Endothelial cell of umbilical vein (primary cell): ENCODE results near the gene EIF2AK2. TPM values are rescaled to one million over a fixed set of nuclear protein-coding genes. Genes with fewer than 3 reads are reported as not detected.

Experiments used
- BruUV-seq: library from RNA; stranded (reverse); fragments of 400-500 nt; replicated peaks from 2 replicates; lab custom pipeline; 2021; lab: Mats Ljungman, UMichigan
- CTCF ChIA-PET: fragments of 300-600, 350-600 bp; sonication (Branson Sonifier 250); formaldehyde crosslinking; loops from one replicate; lab custom pipeline; 2021; ENCODE audit warnings: antibody characterized with exemption, inconsistent platforms; lab: Charles Lee
- POLR2A ChIA-PET: fragments of 300-600, 350-600 bp; sonication (Branson Sonifier 250); formaldehyde crosslinking; loops from one replicate; lab custom pipeline; 2021; ENCODE audit warnings: antibody characterized with exemption, inconsistent platforms; lab: Charles Lee
- DNase-seq: peaks from one replicate; pipeline ENCODE4 v3.0.0-alpha.2; 2011; ENCODE audit warnings: low read depth, low spot score
- FAIRE-seq: peaks from 2 replicates; lab custom pipeline; 2011; peaks lifted over from hg19 to GRCh38; lab: Jason Lieb, UNC
- H2AFZ ChIP-seq: 2 replicates; pipeline ENCODE4 v1.6.0; 2012; ENCODE audit warnings: low read depth, low read length, control low read depth, inconsistent platforms
- H3K27ac ChIP-seq: 2 replicates; pipeline ENCODE4 v1.5.1; 2011; ENCODE audit warnings: low read depth, mild to moderate bottlenecking, control low read depth, low read length, moderate library complexity; ENCODE audit not compliant: insufficient read depth
- H3K27me3 ChIP-seq, 2 experiments: 2 replicates each; pipeline versions ENCODE4 v1.6.0 to v1.6.1; 2011; ENCODE audit warnings: low read length in 2 of 2, mixed read lengths in 1 of 2; ENCODE audit not compliant: control insufficient read depth in 2 of 2, insufficient read depth in 2 of 2
- H3K36me3 ChIP-seq, 2 experiments: 2 replicates in 1 of 2; 3 replicates in 1 of 2; pipeline ENCODE4 v1.5.1; 2011; ENCODE audit warnings: low read length in 2 of 2, mild to moderate bottlenecking in 1 of 2, moderate library complexity in 1 of 2; ENCODE audit not compliant: control insufficient read depth in 2 of 2, insufficient read depth in 2 of 2; ENCODE audit errors: extremely low read depth in 1 of 2
- H3K4me1 ChIP-seq: 3 replicates; pipeline ENCODE4 v1.5.1; 2011; ENCODE audit warnings: mild to moderate bottlenecking, low read length; ENCODE audit not compliant: control insufficient read depth, insufficient read depth; ENCODE audit errors: extremely low read depth
- H3K4me2 ChIP-seq: 2 replicates; pipeline ENCODE4 v1.6.1; 2011; ENCODE audit warnings: low read length, control low read depth, mixed read lengths; ENCODE audit not compliant: insufficient read depth
- H3K4me3 ChIP-seq, 3 experiments: fragments of 200-600 bp in 1 of 3; sonication (generic), shearing (Covaris generic) in 1 of 3; replicated peaks in 1 of 3; 2 replicates each; pipeline ENCODE4 v1.5.1; 2011 to 2016; ENCODE audit warnings: control low read depth in 3 of 3, low read length in 3 of 3, mild to moderate bottlenecking in 2 of 3, inconsistent platforms in 1 of 3, low read depth in 1 of 3, moderate library complexity in 1 of 3; ENCODE audit not compliant: insufficient read depth in 1 of 3
- H3K79me2 ChIP-seq: 2 replicates; pipeline ENCODE4 v1.6.0; 2012; ENCODE audit warnings: low read length, inconsistent platforms; ENCODE audit not compliant: control insufficient read depth, insufficient read depth
- H3K9ac ChIP-seq: replicated peaks from 2 replicates; pipeline ENCODE3; 2011; ENCODE audit warnings: low read length, control low read depth; ENCODE audit not compliant: insufficient read depth; ENCODE audit errors: extremely low read depth
- H3K9me1 ChIP-seq: replicated peaks from 3 replicates; pipeline ENCODE4 v1.6.0; 2011; ENCODE audit warnings: mild to moderate bottlenecking, low read length; ENCODE audit not compliant: control insufficient read depth, insufficient read depth; ENCODE audit errors: extremely low read depth
- H3K9me3 ChIP-seq: replicated peaks from 2 replicates; pipeline ENCODE4 v1.5.1; 2012; ENCODE audit warnings: low read length, inconsistent platforms; ENCODE audit not compliant: control insufficient read depth, insufficient read depth
- H4K20me1 ChIP-seq: replicated peaks from 2 replicates; pipeline ENCODE3; 2011; ENCODE audit warnings: mild to moderate bottlenecking, low read length; ENCODE audit not compliant: control insufficient read depth, insufficient read depth; ENCODE audit errors: extremely low read depth
- CTCF ChIP-seq, 2 donors: IDR thresholded peaks; 1 replicate in 1 of 2; 2 replicates in 1 of 2; pipeline ENCODE4 v1.5.1; 2011; ENCODE audit warnings: low read length in 2 of 2, mild to moderate bottlenecking in 2 of 2, moderate library complexity in 2 of 2, control low read depth in 1 of 2, inconsistent platforms in 1 of 2, low read depth in 1 of 2; ENCODE audit not compliant: insufficient read depth in 1 of 2; ENCODE audit errors: extremely low read depth in 1 of 2
- EZH2 ChIP-seq: IDR thresholded peaks from 2 replicates; pipeline ENCODE4 v1.6.1; 2012; ENCODE audit warnings: borderline replicate concordance, low read depth, mild to moderate bottlenecking, moderate library complexity, low read length, inconsistent platforms; ENCODE audit not compliant: severe bottlenecking
- FOS ChIP-seq: IDR thresholded peaks from 2 replicates; pipeline ENCODE4 v1.6.1; 2011; ENCODE audit warnings: mild to moderate bottlenecking, low read length, moderate library complexity, borderline replicate concordance; ENCODE audit not compliant: insufficient read depth
- GATA2 ChIP-seq: IDR thresholded peaks from 2 replicates; pipeline ENCODE4 v1.7.0; 2011; ENCODE audit warnings: low read depth, mild to moderate bottlenecking, moderate library complexity, mixed read lengths, low read length; ENCODE audit not compliant: insufficient read length, insufficient read depth
- JUN ChIP-seq: IDR thresholded peaks from 2 replicates; pipeline ENCODE4 v1.6.1; 2011; ENCODE audit warnings: borderline replicate concordance, low read depth; ENCODE audit not compliant: insufficient read length, insufficient read depth
- MAX ChIP-seq: IDR thresholded peaks from 2 replicates; pipeline ENCODE4 v1.6.1; 2011; ENCODE audit not compliant: insufficient read depth, insufficient read length
- MYC ChIP-seq: IDR thresholded peaks from one replicate; pipeline ENCODE4 v1.6.1; 2011; ENCODE audit warnings: mild to moderate bottlenecking, low read depth, low read length
- POLR2A ChIP-seq: IDR thresholded peaks from 2 replicates; pipeline ENCODE4 v1.6.1; 2012; ENCODE audit warnings: low read depth, mild to moderate bottlenecking, control low read depth, low read length
- POLR2AphosphoS5 ChIP-seq: IDR thresholded peaks from 2 replicates; pipeline ENCODE4 v1.6.1; 2012; ENCODE audit warnings: low read depth, mild to moderate bottlenecking, control low read depth, low read length, moderate library complexity; ENCODE audit not compliant: insufficient read depth
- dilution Hi-C: fragments of 300-500 bp; cut with MboI; formaldehyde crosslinking; loops from one replicate; pipeline ENCODE4 v1.15.0; 2019; ENCODE audit warnings: low sequenced_read_pairs; ENCODE audit not compliant: extremely low pct_ligation_motif_present
- intact Hi-C: fragments of 100-400 bp; cut with micrococcal nuclease; formaldehyde crosslinking; loops from one replicate; pipeline ENCODE4 v1.10.0; 2022
- polyA plus RNA-seq, 4 experiments: library from polyadenylated mRNA; depleted of rRNA in 3 of 4; stranded (reverse) in 3 of 4; unstranded in 1 of 4; fragments of >200 nt; gene quantifications; 2 replicates each; pipeline versions ENCODE4 v1.2.1 to v1.2.3, GENCODE V29; 2011 to 2012; ENCODE audit warnings: missing spikeins in 1 of 4
- total RNA-seq: library from RNA; stranded (reverse); gene quantifications from 2 replicates; pipeline ENCODE4 v1.2.3, GENCODE V29; 2021

Gene EIF2AK2
- total and polyA plus RNA-seq, 2 donors (not counting 3 experiments of a cell fraction or from before 2014, with no cell fraction given), result 8.0 to 41.1 TPM

DNA sequence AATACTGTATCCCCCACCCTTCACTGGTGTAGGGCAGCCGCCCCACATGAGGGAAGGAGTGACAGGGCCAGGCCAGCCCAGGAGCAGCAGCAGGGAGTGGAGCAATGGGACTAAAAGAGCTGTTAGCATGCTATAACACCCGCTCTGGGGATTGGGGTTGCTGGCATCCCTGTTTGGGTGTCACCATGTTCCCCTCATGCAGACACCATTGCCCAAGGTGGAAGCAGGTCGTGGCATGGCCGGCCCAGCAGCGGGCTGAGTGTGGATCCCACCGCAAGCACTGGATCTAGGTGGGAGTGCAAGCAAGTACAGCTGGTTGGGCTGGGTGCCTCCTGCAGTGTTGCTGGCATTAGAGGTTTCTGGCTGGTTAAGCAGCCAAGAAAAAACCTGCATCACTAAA lies 35.0 kb upstream of the EIF2AK2 start:
- CTCF ChIA-PET, result interaction anchor here (1.6 kb wide), 1 partner anchor 10 kb away, joined by 5 read pairs; no protein-coding TSS in a partner anchor
- FAIRE-seq, result no peak

More for the DNA sequence above, 35.0 kb upstream of the EIF2AK2 start:
- H3K79me2 ChIP-seq, result peaks cover under 1% of the 10 kb centered on the region
- peaks cover 6% of the 10 kb centered on the region for H3K4me1 ChIP-seq
- no peaks in the 10 kb centered on the region for H3K9me3 ChIP-seq
- no peak overlapping the region for H3K4me2 ChIP-seq
- no peaks in the 10 kb centered on the region for H3K9me1 ChIP-seq
- no peak overlapping the region for H2AFZ ChIP-seq
- H4K20me1 ChIP-seq, result no peaks in the 10 kb centered on the region
- H3K27ac ChIP-seq, result no peak overlapping the region
- H3K9ac ChIP-seq, result no peak overlapping the region
- H3K4me3 ChIP-seq, result no peak overlapping the region
- no peaks in the 10 kb centered on the region for H3K36me3 ChIP-seq
- no TSS peak for BruUV-seq
- TF ChIP-seq POLR2AphosphoS5 (no peak), FOS (no peak), MAX (no peak), POLR2A (no peak), MYC (no peak), JUN (no peak), CTCF (IDR thresholded peaks at IDR 0.05; ENCODE audit: extremely low read depth in 1 of 2, insufficient read depth in 1 of 2, low read depth in 1 of 2, low read length in 2 of 2) (no peak), GATA2 (no peak), EZH2 (no peak)
- POLR2A ChIA-PET, result no interaction called here
- intact Hi-C loops (no loop called here), dilution Hi-C loops (no loop called here)
- no peaks in the 10 kb centered on the region for H3K27me3 ChIP-seq
- no peak for DNase-seq
